Fibroblast of the aortic adventitia (primary cell): ENCODE measurements around the gene NXPE3. TPM values are rescaled to one million over a fixed set of nuclear protein-coding genes. Genes with fewer than 3 reads are reported as not detected.
"Not testable (repeated sequence)": the region's sequence is repeated elsewhere in the genome, so short reads cannot be mapped to it uniquely, and the experiment has no call there.

Experiments
- DNase-seq: peaks from one replicate; pipeline ENCODE4 v3.0.0-alpha.2; 2010; ENCODE audit warnings: low read depth
- H3K4me3 ChIP-seq: 2 replicates; pipeline ENCODE4 v1.5.1; 2011; ENCODE audit warnings: low read depth, mild to moderate bottlenecking, control low read depth, low read length, moderate library complexity
- CTCF ChIP-seq: IDR thresholded peaks from 2 replicates; pipeline ENCODE4 v1.5.1; 2011; ENCODE audit warnings: mild to moderate bottlenecking, low read length, control low read depth, inconsistent platforms; ENCODE audit not compliant: insufficient read depth
- total RNA-seq: library from RNA; depleted of rRNA; stranded (reverse); fragments of >200 nt; gene quantifications from 2 replicates; pipeline ENCODE4 v1.2.3, GENCODE V29; 2012; ENCODE audit warnings: low replicate concordance

The NXPE3 gene
- total RNA-seq, 1 donor, result 19.7 TPM

- DNase-seq, result peak; percentile 7
- no peak overlapping the region for H3K4me3 ChIP-seq
- TF ChIP-seq CTCF, result no peak
These were observed 79.5 kb downstream of the NXPE3 start for GRCh38 chr3:101858464-101859030.

GRCh38 chr3:101859882-101860448 is 81.0 kb downstream of the NXPE3 start:
- H3K4me3 ChIP-seq, result no peak overlapping the region
- TF ChIP-seq CTCF, result no peak
- peak; percentile 2 for DNase-seq

DNA sequence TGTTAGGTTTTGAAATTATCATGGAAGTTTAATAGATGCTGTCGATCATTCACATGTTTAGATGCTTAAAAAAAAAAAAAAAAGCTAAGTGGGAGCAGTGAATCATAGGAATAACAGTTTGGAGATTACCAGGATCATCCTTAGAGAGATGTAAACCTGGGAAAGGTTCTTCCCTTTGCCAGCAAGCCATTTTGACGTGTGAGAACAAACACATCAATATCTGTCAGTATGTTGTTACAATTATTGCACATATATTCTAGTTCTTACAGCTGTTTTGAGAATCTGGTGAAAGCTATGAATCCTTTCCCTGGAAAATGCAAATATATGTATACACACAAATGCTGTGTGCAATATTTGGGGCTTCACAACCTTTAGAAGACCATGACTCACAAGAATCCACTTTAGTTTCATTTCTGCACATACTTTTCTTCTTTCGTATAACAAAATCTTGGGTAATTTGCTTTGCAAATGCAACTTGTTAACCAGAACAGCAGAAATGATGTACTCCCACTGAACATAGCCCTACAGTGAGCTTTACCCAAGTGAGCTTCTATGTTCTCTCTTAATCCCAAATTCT is 82.3 kb downstream of the NXPE3 start:
- H3K4me3 ChIP-seq, result no peak overlapping the region
- DNase-seq, result no peak
- no peak for TF ChIP-seq CTCF

DNA sequence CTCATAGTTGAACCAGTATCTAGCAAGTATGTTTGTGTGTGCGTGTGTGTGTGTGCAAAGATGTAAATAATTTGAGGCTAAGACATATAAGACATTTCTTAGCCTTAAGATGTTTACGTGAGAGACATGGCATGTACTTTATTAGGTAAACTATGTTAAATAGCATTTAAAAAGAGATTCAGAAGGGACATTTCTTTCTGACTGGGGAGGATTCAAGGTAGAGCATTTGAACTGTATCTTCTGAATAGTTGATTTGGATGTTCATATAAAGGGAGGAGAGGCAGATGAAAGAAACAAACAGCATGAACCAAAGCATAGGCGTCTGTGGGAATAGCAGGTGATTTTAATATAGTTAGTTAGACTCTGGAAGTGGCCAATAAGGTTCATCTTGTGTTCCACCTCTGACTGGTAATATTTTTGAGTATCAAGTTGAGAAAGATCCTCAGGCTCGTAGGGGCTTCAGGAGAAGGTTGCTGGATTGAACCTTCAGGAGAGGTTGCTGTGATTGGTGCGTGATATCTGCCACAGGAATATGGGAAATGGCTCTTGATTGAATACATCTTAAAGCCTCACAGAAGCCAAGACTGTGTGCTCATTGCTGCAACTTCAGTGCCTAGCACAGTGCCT is 82.9 kb downstream of the NXPE3 start:
- no peak overlapping the region for H3K4me3 ChIP-seq
- TF ChIP-seq CTCF, result no peak
- peak; percentile 22 for DNase-seq

DNA sequence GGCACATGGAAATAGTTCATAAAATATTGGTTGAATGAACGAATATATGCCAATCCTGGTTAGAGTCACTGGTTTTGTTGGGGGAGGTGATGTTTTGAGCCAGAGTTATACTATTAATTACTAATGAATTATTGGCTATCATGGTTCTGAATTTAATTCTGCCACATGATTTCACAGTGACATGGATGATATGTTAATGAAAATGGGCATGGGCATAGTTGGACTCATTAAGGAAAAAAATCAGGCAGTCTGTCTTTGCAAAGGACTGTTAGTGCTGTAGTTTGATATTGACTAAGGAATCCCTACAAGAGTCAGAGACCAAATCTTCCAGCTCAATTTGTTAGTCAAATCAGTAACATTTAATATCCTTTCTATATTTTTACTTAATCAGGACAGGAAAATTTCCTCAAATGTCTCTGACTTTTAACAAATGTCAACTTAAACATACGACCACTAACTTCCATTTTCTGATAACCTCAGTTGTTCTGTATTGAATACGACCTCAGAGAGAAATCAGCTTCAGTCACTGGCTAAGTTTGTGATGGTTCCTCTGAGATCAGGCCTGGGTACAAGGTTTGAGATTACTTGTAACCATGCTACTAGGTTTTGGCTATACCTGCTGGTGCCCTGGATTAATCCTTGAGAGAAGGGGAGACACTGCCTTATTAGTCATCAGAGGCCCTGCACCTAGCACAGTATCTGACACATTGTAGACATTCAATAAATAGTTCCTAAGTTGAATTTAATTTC is 83.6 kb downstream of the NXPE3 start:
- no peak for TF ChIP-seq CTCF
- H3K4me3 ChIP-seq, result no peak overlapping the region
- DNase-seq, result peak; percentile 19

DNA sequence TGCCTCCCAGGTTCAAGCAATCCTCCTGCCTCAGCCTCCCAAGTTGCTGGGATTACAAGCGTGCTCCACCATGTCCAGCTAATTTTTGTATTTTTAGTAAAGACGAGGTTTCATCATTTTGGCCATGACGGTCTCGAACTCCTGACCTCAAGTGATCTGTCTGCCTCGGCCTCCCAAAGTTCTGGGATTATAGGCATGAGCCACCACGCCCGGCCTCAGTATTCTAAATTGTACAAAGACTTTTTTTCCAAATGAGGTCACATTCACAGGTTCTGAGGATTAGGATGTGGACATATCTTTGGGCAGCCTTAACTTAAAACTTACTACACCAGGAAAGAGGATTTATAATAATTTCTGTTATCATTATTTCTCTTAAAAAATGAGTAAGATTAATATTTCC is 85.9 kb downstream of the NXPE3 start:
- DNase-seq, H3K4me3 ChIP-seq: not testable (repeated sequence)
